LNCaP clone FGC (cell line): ENCODE data around the gene PVALEF.

Experiments
- DNase-seq: peaks from one replicate; pipeline ENCODE4 v3.0.0-alpha.2; 2011; ENCODE audit warnings: low read depth
- H3K4me3 ChIP-seq: 2 replicates; pipeline ENCODE4 v1.5.1; 2011; ENCODE audit warnings: mild to moderate bottlenecking, low read depth, low read length, control low read depth
- CTCF ChIP-seq: IDR thresholded peaks from 2 replicates; pipeline ENCODE4 v1.5.1; 2012; ENCODE audit warnings: mild to moderate bottlenecking; ENCODE audit not compliant: control insufficient read depth, insufficient read depth; ENCODE audit errors: extremely low read depth

PVALEF gene

GRCh38 chr17:81230043-81230820 lies 64.9 kb downstream of the PVALEF start:
- DNase-seq, result no peak
- no peak overlapping the region for H3K4me3 ChIP-seq
- peak; percentile 38 for TF ChIP-seq CTCF

GRCh38 chr17:81231121-81231645 lies 65.9 kb downstream of the PVALEF start:
- no peak for TF ChIP-seq CTCF
- H3K4me3 ChIP-seq, result no peak overlapping the region
- no peak for DNase-seq

GRCh38 chr17:81231766-81232581 lies 66.7 kb downstream of the PVALEF start:
- no peak for TF ChIP-seq CTCF
- DNase-seq, result no peak
- H3K4me3 ChIP-seq, result no peak overlapping the region
